SK-N-SH treated with all-trans-retinoic acid at 6 μM for 48 hours (cell line): ENCODE results near the gene OR10T2.

Source experiments
- ARNTL ChIP-seq: fragments of 450-650 bp; formaldehyde crosslinking; IDR thresholded peaks from 2 replicates; pipeline ENCODE4 v1.5.0; 2020; ENCODE audit warnings: low read depth, mild to moderate bottlenecking, moderate library complexity, borderline replicate concordance
- BACH2 ChIP-seq: fragments of 250-450 bp; sonication (Bioruptor Pico); IDR thresholded peaks from 2 replicates; pipeline ENCODE4 v1.9.0; 2021; ENCODE audit warnings: mild to moderate bottlenecking, borderline replicate concordance
- ESRRG ChIP-seq: fragments of 250-450 bp; sonication (Bioruptor Pico); IDR thresholded peaks from 2 replicates; pipeline ENCODE4 v1.6.1; 2021; ENCODE audit warnings: mild to moderate bottlenecking
- ISL1 ChIP-seq: fragments of 250-450 bp; sonication (Bioruptor Pico); IDR thresholded peaks from 2 replicates; pipeline ENCODE4 v2.1.2; 2022; ENCODE audit warnings: mild to moderate bottlenecking, moderate library complexity
- RARB ChIP-seq: fragments of 250-450 bp; sonication (Bioruptor Pico); IDR thresholded peaks from 2 replicates; pipeline ENCODE4 v1.8.0; 2021; ENCODE audit warnings: mild to moderate bottlenecking, moderate library complexity
- ZFP3 ChIP-seq: fragments of 250-450 bp; sonication (Bioruptor Pico); IDR thresholded peaks from 2 replicates; pipeline ENCODE4 v1.5.0; 2020; ENCODE audit warnings: mild to moderate bottlenecking, moderate library complexity
- ZFP30 ChIP-seq: fragments of 450-650 bp; formaldehyde crosslinking; IDR thresholded peaks from 2 replicates; pipeline ENCODE4 v1.5.0; 2022; ENCODE audit warnings: mild to moderate bottlenecking, moderate library complexity
- ZNF70 ChIP-seq: fragments of 450-650 bp; formaldehyde crosslinking; IDR thresholded peaks from 2 replicates; pipeline ENCODE4 v1.5.0; 2020; ENCODE audit warnings: mild to moderate bottlenecking, moderate library complexity
- ZNF8 ChIP-seq: fragments of 450-650 bp; formaldehyde crosslinking; IDR thresholded peaks from 2 replicates; pipeline ENCODE4 v1.5.0; 2020; ENCODE audit warnings: mild to moderate bottlenecking, moderate library complexity
- TF ChIP-seq, protein P1 (sequence below): fragments of 250-450 bp; sonication (Bioruptor Pico); IDR thresholded peaks from 2 replicates; pipeline ENCODE4 v1.8.0; 2020; ENCODE audit warnings: mild to moderate bottlenecking, moderate library complexity, borderline replicate concordance
- TF ChIP-seq, protein P2 (sequence below): fragments of 250-450 bp; sonication (Bioruptor Pico); IDR thresholded peaks from 2 replicates; pipeline ENCODE4 v1.5.0; 2020; ENCODE audit warnings: mild to moderate bottlenecking, moderate library complexity
- TF ChIP-seq, protein P3 (sequence below): fragments of 250-450 bp; sonication (Bioruptor Pico); IDR thresholded peaks from 2 replicates; pipeline ENCODE4 v1.5.1; 2020; ENCODE audit warnings: low read depth, mild to moderate bottlenecking, moderate library complexity
- TF ChIP-seq, protein P4 (sequence below): fragments of 250-450 bp; sonication (Bioruptor Pico); IDR thresholded peaks from 2 replicates; pipeline ENCODE4 v1.5.1; 2021; ENCODE audit warnings: mild to moderate bottlenecking, moderate library complexity

DNA sequence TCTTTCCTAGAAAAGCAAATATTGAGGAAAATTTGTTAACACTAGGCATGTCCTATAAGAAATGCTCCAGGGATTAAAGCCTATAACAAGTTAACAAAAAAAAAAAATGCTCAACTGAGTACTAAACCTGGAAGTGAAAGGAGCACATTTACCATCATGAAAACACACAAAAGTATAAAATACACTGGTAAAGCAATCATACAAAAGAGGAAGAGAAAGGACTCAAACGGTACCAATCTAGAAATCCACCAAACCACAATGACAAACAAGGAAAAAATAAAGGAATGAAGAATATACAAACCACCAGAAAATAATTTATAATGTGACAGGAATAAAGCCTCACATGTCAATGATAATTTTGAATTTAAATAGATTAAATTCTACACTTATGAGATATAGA lies 24.4 kb downstream of the OR10T2 start:
- TF ChIP-seq ZFP30 (CRISPR knock-in tag) (no peak), ISL1 (CRISPR knock-in tag) (no peak), ZNF70 (CRISPR knock-in tag) (no peak), ARNTL (no peak), ZFP3 (no peak), ESRRG (no peak), BACH2 (CRISPR knock-in tag) (no peak), RARB (CRISPR knock-in tag) (no peak), ZNF8 (CRISPR knock-in tag) (no peak)
- TF ChIP-seq, protein P1, sequence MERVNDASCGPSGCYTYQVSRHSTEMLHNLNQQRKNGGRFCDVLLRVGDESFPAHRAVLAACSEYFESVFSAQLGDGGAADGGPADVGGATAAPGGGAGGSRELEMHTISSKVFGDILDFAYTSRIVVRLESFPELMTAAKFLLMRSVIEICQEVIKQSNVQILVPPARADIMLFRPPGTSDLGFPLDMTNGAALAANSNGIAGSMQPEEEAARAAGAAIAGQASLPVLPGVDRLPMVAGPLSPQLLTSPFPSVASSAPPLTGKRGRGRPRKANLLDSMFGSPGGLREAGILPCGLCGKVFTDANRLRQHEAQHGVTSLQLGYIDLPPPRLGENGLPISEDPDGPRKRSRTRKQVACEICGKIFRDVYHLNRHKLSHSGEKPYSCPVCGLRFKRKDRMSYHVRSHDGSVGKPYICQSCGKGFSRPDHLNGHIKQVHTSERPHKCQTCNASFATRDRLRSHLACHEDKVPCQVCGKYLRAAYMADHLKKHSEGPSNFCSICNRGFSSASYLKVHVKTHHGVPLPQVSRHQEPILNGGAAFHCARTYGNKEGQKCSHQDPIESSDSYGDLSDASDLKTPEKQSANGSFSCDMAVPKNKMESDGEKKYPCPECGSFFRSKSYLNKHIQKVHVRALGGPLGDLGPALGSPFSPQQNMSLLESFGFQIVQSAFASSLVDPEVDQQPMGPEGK (CRISPR knock-in tag): no peak
- TF ChIP-seq, protein P2, sequence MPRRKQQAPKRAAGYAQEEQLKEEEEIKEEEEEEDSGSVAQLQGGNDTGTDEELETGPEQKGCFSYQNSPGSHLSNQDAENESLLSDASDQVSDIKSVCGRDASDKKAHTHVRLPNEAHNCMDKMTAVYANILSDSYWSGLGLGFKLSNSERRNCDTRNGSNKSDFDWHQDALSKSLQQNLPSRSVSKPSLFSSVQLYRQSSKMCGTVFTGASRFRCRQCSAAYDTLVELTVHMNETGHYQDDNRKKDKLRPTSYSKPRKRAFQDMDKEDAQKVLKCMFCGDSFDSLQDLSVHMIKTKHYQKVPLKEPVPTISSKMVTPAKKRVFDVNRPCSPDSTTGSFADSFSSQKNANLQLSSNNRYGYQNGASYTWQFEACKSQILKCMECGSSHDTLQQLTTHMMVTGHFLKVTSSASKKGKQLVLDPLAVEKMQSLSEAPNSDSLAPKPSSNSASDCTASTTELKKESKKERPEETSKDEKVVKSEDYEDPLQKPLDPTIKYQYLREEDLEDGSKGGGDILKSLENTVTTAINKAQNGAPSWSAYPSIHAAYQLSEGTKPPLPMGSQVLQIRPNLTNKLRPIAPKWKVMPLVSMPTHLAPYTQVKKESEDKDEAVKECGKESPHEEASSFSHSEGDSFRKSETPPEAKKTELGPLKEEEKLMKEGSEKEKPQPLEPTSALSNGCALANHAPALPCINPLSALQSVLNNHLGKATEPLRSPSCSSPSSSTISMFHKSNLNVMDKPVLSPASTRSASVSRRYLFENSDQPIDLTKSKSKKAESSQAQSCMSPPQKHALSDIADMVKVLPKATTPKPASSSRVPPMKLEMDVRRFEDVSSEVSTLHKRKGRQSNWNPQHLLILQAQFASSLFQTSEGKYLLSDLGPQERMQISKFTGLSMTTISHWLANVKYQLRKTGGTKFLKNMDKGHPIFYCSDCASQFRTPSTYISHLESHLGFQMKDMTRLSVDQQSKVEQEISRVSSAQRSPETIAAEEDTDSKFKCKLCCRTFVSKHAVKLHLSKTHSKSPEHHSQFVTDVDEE (CRISPR knock-in tag): no peak
- TF ChIP-seq, protein P3, sequence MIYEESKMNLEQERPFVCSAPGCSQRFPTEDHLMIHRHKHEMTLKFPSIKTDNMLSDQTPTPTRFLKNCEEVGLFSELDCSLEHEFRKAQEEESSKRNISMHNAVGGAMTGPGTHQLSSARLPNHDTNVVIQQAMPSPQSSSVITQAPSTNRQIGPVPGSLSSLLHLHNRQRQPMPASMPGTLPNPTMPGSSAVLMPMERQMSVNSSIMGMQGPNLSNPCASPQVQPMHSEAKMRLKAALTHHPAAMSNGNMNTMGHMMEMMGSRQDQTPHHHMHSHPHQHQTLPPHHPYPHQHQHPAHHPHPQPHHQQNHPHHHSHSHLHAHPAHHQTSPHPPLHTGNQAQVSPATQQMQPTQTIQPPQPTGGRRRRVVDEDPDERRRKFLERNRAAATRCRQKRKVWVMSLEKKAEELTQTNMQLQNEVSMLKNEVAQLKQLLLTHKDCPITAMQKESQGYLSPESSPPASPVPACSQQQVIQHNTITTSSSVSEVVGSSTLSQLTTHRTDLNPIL (CRISPR knock-in tag): no peak
- TF ChIP-seq, protein P4, sequence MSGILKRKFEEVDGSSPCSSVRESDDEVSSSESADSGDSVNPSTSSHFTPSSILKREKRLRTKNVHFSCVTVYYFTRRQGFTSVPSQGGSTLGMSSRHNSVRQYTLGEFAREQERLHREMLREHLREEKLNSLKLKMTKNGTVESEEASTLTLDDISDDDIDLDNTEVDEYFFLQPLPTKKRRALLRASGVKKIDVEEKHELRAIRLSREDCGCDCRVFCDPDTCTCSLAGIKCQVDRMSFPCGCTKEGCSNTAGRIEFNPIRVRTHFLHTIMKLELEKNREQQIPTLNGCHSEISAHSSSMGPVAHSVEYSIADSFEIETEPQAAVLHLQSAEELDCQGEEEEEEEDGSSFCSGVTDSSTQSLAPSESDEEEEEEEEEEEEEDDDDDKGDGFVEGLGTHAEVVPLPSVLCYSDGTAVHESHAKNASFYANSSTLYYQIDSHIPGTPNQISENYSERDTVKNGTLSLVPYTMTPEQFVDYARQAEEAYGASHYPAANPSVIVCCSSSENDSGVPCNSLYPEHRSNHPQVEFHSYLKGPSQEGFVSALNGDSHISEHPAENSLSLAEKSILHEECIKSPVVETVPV (CRISPR knock-in tag): no peak
